SK-N-SH (cell line): ENCODE measurements around the gene PRR36. TPM values are rescaled to one million over a fixed set of nuclear protein-coding genes. Genes with fewer than 3 reads are reported as not detected.

ENCODE experiments used
- CTCF ChIA-PET: fragments of 300-600, 350-600 bp; formaldehyde crosslinking; extraction: SDS; loops from one replicate; lab custom pipeline; 2021; lab: Yijun Ruan, JAX
- POLR2A ChIA-PET: fragments of 350-600 bp; sonication (Branson Sonifier 250); formaldehyde crosslinking; extraction: SDS; loops from one replicate; lab custom pipeline; 2020; ENCODE audit warnings: antibody characterized with exemption, inconsistent platforms; lab: Yijun Ruan, JAX
- DNase-seq: peaks from one replicate; pipeline ENCODE4 v3.0.0; 2012
- H2AFZ ChIP-seq: fragments of 200-600 bp; sonication (generic); 2 replicates; pipeline ENCODE4 v1.8.1; 2016; ENCODE audit warnings: antibody characterized with exemption, mild to moderate bottlenecking, low read depth
- H3F3A ChIP-seq: fragments of 200-600 bp; sonication (generic); replicated peaks from 2 replicates; pipeline ENCODE3; 2016; ENCODE audit warnings: antibody characterized with exemption, mild to moderate bottlenecking; ENCODE audit not compliant: insufficient read depth
- H3K27ac ChIP-seq, 2 experiments: fragments of 200-500 bp in 1 of 2; fragments of 200-600 bp in 1 of 2; sonication (Bioruptor generic) in 1 of 2; sonication (generic), shearing (Covaris generic) in 1 of 2; 2 replicates each; pipeline versions ENCODE4 v1.5.1 to v1.6.1; 2014 to 2016; ENCODE audit warnings: low read depth in 2 of 2, inconsistent platforms in 1 of 2, low read length in 1 of 2, mild to moderate bottlenecking in 1 of 2, mixed read lengths in 1 of 2
- H3K27me3 ChIP-seq: fragments of 200-600 bp; sonication (generic), shearing (Covaris generic); 2 replicates; pipeline ENCODE4 v1.6.1; 2016; ENCODE audit warnings: mixed run types; ENCODE audit not compliant: insufficient read depth
- H3K36me3 ChIP-seq, 2 experiments: fragments of 200-500 bp in 1 of 2; fragments of 200-600 bp in 1 of 2; sonication (Bioruptor generic) in 1 of 2; sonication (generic) in 1 of 2; replicated peaks in 1 of 2; 2 replicates each; pipeline versions ENCODE3 to v1.5.1; 2014 to 2016; ENCODE audit warnings: low read length in 1 of 2, mild to moderate bottlenecking in 1 of 2; ENCODE audit not compliant: insufficient read depth in 2 of 2, control insufficient read depth in 1 of 2
- H3K4me1 ChIP-seq, 2 experiments: fragments of 200-500 bp in 1 of 2; fragments of 200-600 bp in 1 of 2; sonication (Bioruptor generic) in 1 of 2; sonication (generic), shearing (Covaris generic) in 1 of 2; 2 replicates each; pipeline versions ENCODE4 v1.5.1 to v1.6.1; 2014 to 2016; ENCODE audit warnings: low read depth in 1 of 2, low read length in 1 of 2, mixed run types in 1 of 2; ENCODE audit not compliant: insufficient read depth in 2 of 2, control insufficient read depth in 1 of 2
- H3K4me2 ChIP-seq: fragments of 200-600 bp; sonication (generic), shearing (Covaris generic); 2 replicates; pipeline ENCODE4 v1.6.1; 2017; ENCODE audit warnings: mixed run types
- H3K4me3 ChIP-seq, 2 experiments: fragments of 200-500 bp in 1 of 2; fragments of 200-600 bp in 1 of 2; sonication (Bioruptor generic) in 1 of 2; sonication (generic), shearing (Covaris generic) in 1 of 2; 2 replicates each; pipeline versions ENCODE4 v1.5.1 to v1.8.1; 2014 to 2016; ENCODE audit warnings: low read depth in 2 of 2, inconsistent platforms in 1 of 2, low read length in 1 of 2, mild to moderate bottlenecking in 1 of 2, mixed read lengths in 1 of 2, moderate library complexity in 1 of 2
- H3K79me2 ChIP-seq: fragments of 200-600 bp; sonication (generic); 2 replicates; pipeline ENCODE4 v1.8.1; 2017; ENCODE audit warnings: mild to moderate bottlenecking; ENCODE audit not compliant: insufficient read depth
- H3K9ac ChIP-seq: fragments of 200-600 bp; sonication (generic); 2 replicates; pipeline ENCODE4 v1.6.1; 2017; ENCODE audit warnings: mixed run types
- H3K9me2 ChIP-seq: fragments of 200-600 bp; sonication (generic); 2 replicates; pipeline ENCODE4 v1.6.1; 2017; ENCODE audit warnings: mixed run types
- H3K9me3 ChIP-seq: fragments of 200-600 bp; sonication (generic); 2 replicates; pipeline ENCODE4 v1.6.1; 2017; ENCODE audit warnings: mixed run types, mild to moderate bottlenecking, moderate library complexity
- H4K20me1 ChIP-seq: fragments of 200-600 bp; sonication (generic); 2 replicates; pipeline ENCODE4 v1.6.1; 2017; ENCODE audit warnings: mild to moderate bottlenecking, mixed run types; ENCODE audit not compliant: insufficient read depth
- CHD2 ChIP-seq: fragments of 150-350 bp; IDR thresholded peaks from 2 replicates; pipeline ENCODE4 v1.6.1; 2018; ENCODE audit warnings: low read length; ENCODE audit not compliant: partially characterized antibody
- CTCF ChIP-seq: fragments of 200-600 bp; sonication (generic); IDR thresholded peaks from 2 replicates; pipeline ENCODE4 v1.6.1; 2017; ENCODE audit warnings: antibody characterized with exemption, mild to moderate bottlenecking, moderate library complexity
- FOSL2 ChIP-seq: IDR thresholded peaks from 2 replicates; pipeline ENCODE4 v1.4.0; 2012; ENCODE audit warnings: low read depth, mild to moderate bottlenecking, moderate library complexity, borderline replicate concordance
- FOXJ3 ChIP-seq: sonication (generic); formaldehyde crosslinking; IDR thresholded peaks from 2 replicates; pipeline ENCODE4 v1.5.1; 2020; ENCODE audit warnings: mild to moderate bottlenecking, missing genetic modification reagents
- FOXM1 ChIP-seq: IDR thresholded peaks from 2 replicates; pipeline ENCODE4 v1.4.0; 2012; ENCODE audit warnings: low read depth, mild to moderate bottlenecking
- GATA2 ChIP-seq: sonication (generic); formaldehyde crosslinking; IDR thresholded peaks from 2 replicates; pipeline ENCODE4 v1.5.0; 2020; ENCODE audit warnings: mild to moderate bottlenecking, missing genetic modification reagents
- IRF3 ChIP-seq: fragments of 150-350 bp; IDR thresholded peaks from 2 replicates; pipeline ENCODE4 v1.6.1; 2016; ENCODE audit warnings: mild to moderate bottlenecking, low read depth, low read length
- MXI1 ChIP-seq: IDR thresholded peaks from 2 replicates; pipeline ENCODE4 v1.6.1; 2012; ENCODE audit warnings: mild to moderate bottlenecking, low read depth, low read length, improper control_type of control experiment
- NFIC ChIP-seq: IDR thresholded peaks from 2 replicates; pipeline ENCODE4 v1.4.0; 2012; ENCODE audit warnings: borderline replicate concordance
- POLR2AphosphoS5 ChIP-seq: IDR thresholded peaks from 2 replicates; pipeline ENCODE4 v1.6.1; 2012; ENCODE audit warnings: low read depth, low read length
- RCOR1 ChIP-seq: fragments of 150-350 bp; IDR thresholded peaks from 2 replicates; pipeline ENCODE4 v1.6.1; 2017; ENCODE audit warnings: antibody characterized with exemption, low read length
- RFX5 ChIP-seq: IDR thresholded peaks from 2 replicates; pipeline ENCODE4 v1.6.1; 2012; ENCODE audit warnings: mild to moderate bottlenecking, improper control_type of control experiment, low read length
- RXRA ChIP-seq: IDR thresholded peaks from 2 replicates; pipeline ENCODE4 v1.4.0; 2012; ENCODE audit warnings: low read depth, mild to moderate bottlenecking, borderline replicate concordance
- SIN3A ChIP-seq: IDR thresholded peaks from 2 replicates; pipeline ENCODE4 v1.6.1; 2012; ENCODE audit warnings: low read depth, mild to moderate bottlenecking, low read length, moderate library complexity, borderline replicate concordance
- TAF1 ChIP-seq: IDR thresholded peaks from 2 replicates; pipeline ENCODE4 v1.6.1; 2012; ENCODE audit warnings: low read depth, mild to moderate bottlenecking, low read length, moderate library complexity, borderline replicate concordance
- TCF12 ChIP-seq: IDR thresholded peaks from 2 replicates; pipeline ENCODE4 v1.4.0; 2012
- TEAD4 ChIP-seq: IDR thresholded peaks from 2 replicates; pipeline ENCODE4 v1.4.0; 2012; ENCODE audit warnings: mild to moderate bottlenecking, borderline replicate concordance; ENCODE audit not compliant: insufficient read depth
- ZBTB33 ChIP-seq: IDR thresholded peaks from 2 replicates; pipeline ENCODE4 v1.4.0; 2012; ENCODE audit warnings: low read depth, borderline replicate concordance
- WGBS: methylation state at CpG from one replicate; pipeline ENCODE4 v1.1.6; 2017; ENCODE audit warnings: low lambda C conversion rate; 5-methylcytosine and 5-hydroxymethylcytosine counted together
- polyA plus RNA-seq, 3 experiments: library from polyadenylated mRNA; depleted of rRNA; stranded (reverse); fragments of >200 nt; gene quantifications; 2 replicates each; pipeline ENCODE4 v1.2.3, GENCODE V29; 2012
- TF ChIP-seq, protein P1 (sequence below): IDR thresholded peaks from 2 replicates; pipeline ENCODE4; 2012
- TF ChIP-seq, protein P2 (sequence below): IDR thresholded peaks from 2 replicates; pipeline ENCODE4 v1.6.1; 2012; ENCODE audit warnings: mild to moderate bottlenecking, low read depth, low read length, moderate library complexity

Gene PRR36
- polyA plus RNA-seq, 1 of the 3 experiments (the other 2 are of a cell fraction) = 0.18 TPM

DNA sequence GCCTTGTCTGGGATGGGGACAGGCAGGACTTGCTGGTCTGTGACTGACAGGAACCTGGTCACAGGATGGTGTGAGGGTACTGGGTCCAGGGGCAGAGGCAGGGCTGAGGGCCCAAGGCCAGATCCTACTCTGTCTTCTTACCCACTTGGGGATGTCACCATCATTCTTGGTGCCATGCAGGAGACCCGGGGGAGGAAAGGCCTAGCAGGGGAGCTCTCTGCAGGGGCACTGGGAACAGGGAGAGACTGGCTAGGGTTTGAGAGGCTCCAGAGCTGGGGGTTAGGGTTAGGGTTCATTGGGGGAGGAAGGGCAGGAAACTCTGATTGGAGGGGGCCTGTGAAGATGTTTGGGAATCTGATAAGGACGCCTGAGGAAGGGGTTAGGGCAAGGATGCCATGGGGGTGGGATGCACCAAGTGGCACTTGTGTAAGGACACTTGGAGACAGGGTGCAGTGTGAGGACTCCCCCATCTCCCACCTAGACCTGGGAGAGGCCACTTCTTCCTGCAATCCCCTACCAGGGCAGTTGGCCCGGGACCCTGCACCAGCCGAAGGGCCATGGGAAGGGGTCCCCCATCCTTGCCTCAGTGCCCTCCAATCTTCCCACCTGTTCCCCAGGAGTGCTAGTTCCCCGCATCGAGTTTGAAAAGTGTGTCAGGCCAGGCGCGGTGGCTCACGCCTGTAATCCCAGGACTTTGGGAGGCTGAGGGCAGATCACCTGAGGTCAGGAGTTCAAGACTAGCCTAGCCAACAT is 6.9 kb downstream of the PRR36 start:
- CTCF ChIA-PET = no interaction called here
- POLR2A ChIA-PET = interaction anchor here (0.6 kb wide), 1 partner anchor 19 kb away, joined by 3 read pairs; no protein-coding TSS in a partner anchor

More for the DNA sequence above, 6.9 kb downstream of the PRR36 start:
- Histone ChIP-seq H3K79me2 (no peaks in the 10 kb centered on the region), H3K4me3 (no peak overlapping the region), H3K4me1 (peaks cover 0 to 15% of the 10 kb centered on the region in 2 experiments; a peak in 2 of 4 replicates), H3K36me3 (no peaks in the 10 kb centered on the region), H3F3A (peaks cover 14% of the 10 kb centered on the region), H3K4me2 (no peak overlapping the region), H4K20me1 (no peaks in the 10 kb centered on the region), H2AFZ (no peak overlapping the region)
- WGBS = 88% methylated on average over 9 of the region's 9 CpGs
- TF ChIP-seq CTCF = no peak
- no peak for TF ChIP-seq RFX5
- TF ChIP-seq GATA2 (CRISPR knock-in tag) = no peak
- no peak for TF ChIP-seq TAF1
- TF ChIP-seq IRF3 = no peak
- no peak for TF ChIP-seq FOSL2
- no peak for TF ChIP-seq MXI1
- TF ChIP-seq ZBTB33 = no peak
- TF ChIP-seq RCOR1 = no peak
- no peak for TF ChIP-seq RXRA
- TF ChIP-seq CHD2 = no peak
- TF ChIP-seq POLR2AphosphoS5 = no peak
- TF ChIP-seq, protein P1, sequence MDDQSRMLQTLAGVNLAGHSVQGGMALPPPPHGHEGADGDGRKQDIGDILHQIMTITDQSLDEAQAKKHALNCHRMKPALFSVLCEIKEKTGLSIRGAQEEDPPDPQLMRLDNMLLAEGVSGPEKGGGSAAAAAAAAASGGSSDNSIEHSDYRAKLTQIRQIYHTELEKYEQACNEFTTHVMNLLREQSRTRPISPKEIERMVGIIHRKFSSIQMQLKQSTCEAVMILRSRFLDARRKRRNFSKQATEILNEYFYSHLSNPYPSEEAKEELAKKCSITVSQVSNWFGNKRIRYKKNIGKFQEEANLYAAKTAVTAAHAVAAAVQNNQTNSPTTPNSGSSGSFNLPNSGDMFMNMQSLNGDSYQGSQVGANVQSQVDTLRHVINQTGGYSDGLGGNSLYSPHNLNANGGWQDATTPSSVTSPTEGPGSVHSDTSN = no peak
- no peak for TF ChIP-seq TEAD4
- no peak for TF ChIP-seq SIN3A
- TF ChIP-seq, protein P2, sequence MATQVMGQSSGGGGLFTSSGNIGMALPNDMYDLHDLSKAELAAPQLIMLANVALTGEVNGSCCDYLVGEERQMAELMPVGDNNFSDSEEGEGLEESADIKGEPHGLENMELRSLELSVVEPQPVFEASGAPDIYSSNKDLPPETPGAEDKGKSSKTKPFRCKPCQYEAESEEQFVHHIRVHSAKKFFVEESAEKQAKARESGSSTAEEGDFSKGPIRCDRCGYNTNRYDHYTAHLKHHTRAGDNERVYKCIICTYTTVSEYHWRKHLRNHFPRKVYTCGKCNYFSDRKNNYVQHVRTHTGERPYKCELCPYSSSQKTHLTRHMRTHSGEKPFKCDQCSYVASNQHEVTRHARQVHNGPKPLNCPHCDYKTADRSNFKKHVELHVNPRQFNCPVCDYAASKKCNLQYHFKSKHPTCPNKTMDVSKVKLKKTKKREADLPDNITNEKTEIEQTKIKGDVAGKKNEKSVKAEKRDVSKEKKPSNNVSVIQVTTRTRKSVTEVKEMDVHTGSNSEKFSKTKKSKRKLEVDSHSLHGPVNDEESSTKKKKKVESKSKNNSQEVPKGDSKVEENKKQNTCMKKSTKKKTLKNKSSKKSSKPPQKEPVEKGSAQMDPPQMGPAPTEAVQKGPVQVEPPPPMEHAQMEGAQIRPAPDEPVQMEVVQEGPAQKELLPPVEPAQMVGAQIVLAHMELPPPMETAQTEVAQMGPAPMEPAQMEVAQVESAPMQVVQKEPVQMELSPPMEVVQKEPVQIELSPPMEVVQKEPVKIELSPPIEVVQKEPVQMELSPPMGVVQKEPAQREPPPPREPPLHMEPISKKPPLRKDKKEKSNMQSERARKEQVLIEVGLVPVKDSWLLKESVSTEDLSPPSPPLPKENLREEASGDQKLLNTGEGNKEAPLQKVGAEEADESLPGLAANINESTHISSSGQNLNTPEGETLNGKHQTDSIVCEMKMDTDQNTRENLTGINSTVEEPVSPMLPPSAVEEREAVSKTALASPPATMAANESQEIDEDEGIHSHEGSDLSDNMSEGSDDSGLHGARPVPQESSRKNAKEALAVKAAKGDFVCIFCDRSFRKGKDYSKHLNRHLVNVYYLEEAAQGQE = no peak
- TF ChIP-seq TCF12 = no peak
- no peak for TF ChIP-seq FOXM1
- TF ChIP-seq FOXJ3 = no peak
- no peak for TF ChIP-seq NFIC
- TF ChIP-seq, all 33 proteins: peak for 0
- H3K9me3 ChIP-seq = no peaks in the 10 kb centered on the region
- DNase-seq = no peak
- H3K9me2 ChIP-seq = no peaks in the 10 kb centered on the region
- no peaks in the 10 kb centered on the region for H3K27me3 ChIP-seq
- no peak overlapping the region for H3K9ac ChIP-seq
- no peak overlapping the region for H3K27ac ChIP-seq
